NCI-H1694 (cell line): ENCODE results near the gene C19orf12.

Experiments used
- DNase-seq: peaks from one replicate; lab custom pipeline; 2025; lab: John Stamatoyannopoulos, UW

Gene C19orf12

GRCh38 chr19:29714953-29715700, at the start of gene C19orf12:
Gene C19orf12, minus strand, starts transcription at chr19:29715261. Its CDS starts 6,848 bp downstream, at chr19:29708413.
- DNase-seq = peak; percentile 8

- DNase-seq = no peak
These were observed 49.3 kb upstream of the C19orf12 start for GRCh38 chr19:29764361-29764760.

GRCh38 chr19:29763196-29763595, 48.1 kb upstream of the C19orf12 start:
- DNase-seq = no peak

GRCh38 chr19:29761575-29762232, 46.6 kb upstream of the C19orf12 start:
- no peak for DNase-seq

GRCh38 chr19:29760752-29761502, 45.9 kb upstream of the C19orf12 start:
- no peak for DNase-seq

- DNase-seq = no peak
These were observed 44.3 kb upstream of the C19orf12 start for GRCh38 chr19:29759359-29759758.

GRCh38 chr19:29758863-29759262, 43.8 kb upstream of the C19orf12 start:
- DNase-seq = no peak

GRCh38 chr19:29757551-29757950, 42.5 kb upstream of the C19orf12 start:
- no peak for DNase-seq

- no peak for DNase-seq
These were observed 38.9 kb upstream of the C19orf12 start for GRCh38 chr19:29753934-29754305.

- no peak for DNase-seq
These were observed 38.3 kb upstream of the C19orf12 start for GRCh38 chr19:29753190-29753933.

- DNase-seq = no peak
These were observed 37.5 kb upstream of the C19orf12 start for GRCh38 chr19:29752450-29753025.

GRCh38 chr19:29751932-29752331, 36.9 kb upstream of the C19orf12 start:
- DNase-seq = no peak

- DNase-seq = no peak
These were observed 34.9 kb upstream of the C19orf12 start for GRCh38 chr19:29750001-29750400.

- DNase-seq = no peak
These were observed 34.2 kb upstream of the C19orf12 start for GRCh38 chr19:29748996-29749849.

GRCh38 chr19:29745253-29745652, 30.2 kb upstream of the C19orf12 start:
- DNase-seq = no peak

- DNase-seq = no peak
These were observed 28.6 kb upstream of the C19orf12 start for GRCh38 chr19:29743681-29744080.

- no peak for DNase-seq
These were observed 26.7 kb upstream of the C19orf12 start for GRCh38 chr19:29741776-29742175.

- DNase-seq = no peak
These were observed 26.2 kb upstream of the C19orf12 start for GRCh38 chr19:29741226-29741625.

GRCh38 chr19:29737461-29738000, 22.5 kb upstream of the C19orf12 start:
- no peak for DNase-seq

- no peak for DNase-seq
These were observed 20.8 kb upstream of the C19orf12 start for GRCh38 chr19:29735829-29736228.
